Activated CD4-positive, CD25-positive, alpha-beta regulatory T cell treated with anti-CD3 and anti-CD28 coated beads, Interleukin-2, amount 50 U/mL, for 72 hours (primary cell): ENCODE measurements around the gene PCDHGB7.
"Not testable (repeated sequence)": the region's sequence is repeated elsewhere in the genome, so short reads cannot be mapped to it uniquely, and the experiment has no call there.

Experiments
- DNase-seq: peaks from one replicate; pipeline ENCODE4 v3.0.0; 2021

The PCDHGB7 gene

GRCh38 chr5:141417494-141418172, at the start of gene PCDHGB7:
Gene PCDHGB7 (plus strand): TSS chr5:141417677. CDS start chr5:141417860, 183 bp downstream.
- not testable (repeated sequence) for DNase-seq

GRCh38 chr5:141369994-141370848, 47.3 kb upstream of the PCDHGB7 start, which contains the start of gene PCDHGB3:
Gene PCDHGB3 (plus strand): TSS chr5:141370242. CDS start chr5:141370395, 153 bp downstream.
- DNase-seq: no peak

- DNase-seq: no peak
These were observed 45.7 kb upstream of the PCDHGB7 start for GRCh38 chr5:141371572-141372475.

- DNase-seq: no peak
These were observed 43.7 kb upstream of the PCDHGB7 start, which contains the start of gene PCDHGA6 for GRCh38 chr5:141373673-141374317. Gene PCDHGA6 (plus strand): TSS chr5:141373891. CDS start chr5:141374084, 193 bp downstream.

GRCh38 chr5:141374627-141375026, 42.9 kb upstream of the PCDHGB7 start:
- no peak for DNase-seq

GRCh38 chr5:141375444-141376155, 41.9 kb upstream of the PCDHGB7 start:
- not testable (repeated sequence) for DNase-seq

GRCh38 chr5:141382469-141383294, 34.8 kb upstream of the PCDHGB7 start, which contains the start of gene PCDHGA7:
Gene PCDHGA7 (plus strand): TSS chr5:141382742. CDS start chr5:141382900, 158 bp downstream.
- no peak for DNase-seq

GRCh38 chr5:141383345-141383744, 34.1 kb upstream of the PCDHGB7 start:
- DNase-seq: no peak

- DNase-seq: no peak
These were observed 32.8 kb upstream of the PCDHGB7 start for GRCh38 chr5:141384471-141385267.

- DNase-seq: not testable (repeated sequence)
These were observed 29.7 kb upstream of the PCDHGB7 start, which contains the start of gene PCDHGB4 for GRCh38 chr5:141387557-141388311. Gene PCDHGB4 (plus strand): TSS chr5:141387698. CDS start chr5:141387885, 187 bp downstream.

- DNase-seq: no peak
These were observed 28.8 kb upstream of the PCDHGB7 start for GRCh38 chr5:141388661-141389060.

- no peak for DNase-seq
These were observed 28.1 kb upstream of the PCDHGB7 start for GRCh38 chr5:141389153-141390042.

- no peak for DNase-seq
These were observed 24.9 kb upstream of the PCDHGB7 start, which contains the start of gene PCDHGA8 for GRCh38 chr5:141392429-141393198. Gene PCDHGA8 (plus strand): TSS chr5:141392633. CDS start chr5:141392814, 181 bp downstream.

- DNase-seq: no peak
These were observed 24.2 kb upstream of the PCDHGB7 start for GRCh38 chr5:141393267-141393666.

- DNase-seq: not testable (repeated sequence)
These were observed 22.9 kb upstream of the PCDHGB7 start for GRCh38 chr5:141394401-141395187.
